ENCODE measurements around the gene PARVB.

GRCh38 chr22:44089717-44090570 lies 65.8 kb downstream of the PARVB start:
- TF ChIP-seq, protein P1, sequence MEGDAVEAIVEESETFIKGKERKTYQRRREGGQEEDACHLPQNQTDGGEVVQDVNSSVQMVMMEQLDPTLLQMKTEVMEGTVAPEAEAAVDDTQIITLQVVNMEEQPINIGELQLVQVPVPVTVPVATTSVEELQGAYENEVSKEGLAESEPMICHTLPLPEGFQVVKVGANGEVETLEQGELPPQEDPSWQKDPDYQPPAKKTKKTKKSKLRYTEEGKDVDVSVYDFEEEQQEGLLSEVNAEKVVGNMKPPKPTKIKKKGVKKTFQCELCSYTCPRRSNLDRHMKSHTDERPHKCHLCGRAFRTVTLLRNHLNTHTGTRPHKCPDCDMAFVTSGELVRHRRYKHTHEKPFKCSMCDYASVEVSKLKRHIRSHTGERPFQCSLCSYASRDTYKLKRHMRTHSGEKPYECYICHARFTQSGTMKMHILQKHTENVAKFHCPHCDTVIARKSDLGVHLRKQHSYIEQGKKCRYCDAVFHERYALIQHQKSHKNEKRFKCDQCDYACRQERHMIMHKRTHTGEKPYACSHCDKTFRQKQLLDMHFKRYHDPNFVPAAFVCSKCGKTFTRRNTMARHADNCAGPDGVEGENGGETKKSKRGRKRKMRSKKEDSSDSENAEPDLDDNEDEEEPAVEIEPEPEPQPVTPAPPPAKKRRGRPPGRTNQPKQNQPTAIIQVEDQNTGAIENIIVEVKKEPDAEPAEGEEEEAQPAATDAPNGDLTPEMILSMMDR (IDR thresholded peaks at IDR 0.05; ENCODE audit: low read length), result no peak
- TF ChIP-seq EZH2 (IDR thresholded peaks at IDR 0.05; ENCODE audit: borderline replicate concordance, low read length), result no peak

Data from OCI-LY1 (cell line).